ENCODE measurements around the gene DKK3.

Gene DKK3

DNA sequence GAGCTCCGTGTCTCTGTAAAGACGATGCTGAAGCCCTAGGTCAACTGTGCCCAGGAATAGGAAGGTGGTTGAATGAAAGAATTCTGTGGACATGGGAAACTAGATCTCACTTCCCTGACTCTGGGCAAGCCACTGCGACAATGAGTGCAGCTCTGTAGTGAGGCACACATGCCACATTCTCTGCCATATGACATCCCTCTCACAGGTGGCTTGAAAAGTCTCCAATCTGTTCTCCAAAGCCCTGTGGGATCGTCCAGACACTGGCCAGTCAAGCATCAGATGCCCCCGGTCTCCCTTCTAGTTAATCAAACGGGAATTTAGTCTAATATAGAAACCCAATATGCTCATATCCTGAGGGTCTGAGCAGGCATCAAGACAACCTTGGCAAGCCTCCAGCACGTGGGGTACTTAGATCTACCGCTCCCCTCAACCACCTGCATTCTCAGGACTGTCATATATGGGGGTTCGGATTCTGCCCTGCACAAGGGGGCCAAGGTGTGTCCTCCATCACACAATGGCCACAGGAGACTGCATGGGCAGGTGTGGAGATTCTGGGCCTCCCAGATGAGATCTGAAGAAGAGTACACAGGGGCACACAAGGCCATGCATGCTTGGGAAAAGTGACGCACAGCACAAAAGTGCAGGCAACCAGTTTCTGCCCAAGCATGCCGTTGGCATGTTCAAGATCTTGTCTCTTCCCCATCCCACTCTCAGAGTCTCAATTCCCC lies 11.9 kb downstream of the DKK3 start:
- no peak overlapping the region for H3K4me3 ChIP-seq (replicated peaks; ENCODE audit: low read depth, low read length)
- no peaks in the 10 kb centered on the region for H3K36me3 ChIP-seq (ENCODE audit: control insufficient read depth, insufficient read depth, low read length)
- no peaks in the 10 kb centered on the region; the same call in 1 of the 2 replicates for H3K27me3 ChIP-seq (replicated peaks; ENCODE audit: control insufficient read depth, insufficient read depth, low read length)
- DNase-seq (ENCODE audit: extremely low read depth, insufficient read length), result no peak
- TF ChIP-seq, protein P1, sequence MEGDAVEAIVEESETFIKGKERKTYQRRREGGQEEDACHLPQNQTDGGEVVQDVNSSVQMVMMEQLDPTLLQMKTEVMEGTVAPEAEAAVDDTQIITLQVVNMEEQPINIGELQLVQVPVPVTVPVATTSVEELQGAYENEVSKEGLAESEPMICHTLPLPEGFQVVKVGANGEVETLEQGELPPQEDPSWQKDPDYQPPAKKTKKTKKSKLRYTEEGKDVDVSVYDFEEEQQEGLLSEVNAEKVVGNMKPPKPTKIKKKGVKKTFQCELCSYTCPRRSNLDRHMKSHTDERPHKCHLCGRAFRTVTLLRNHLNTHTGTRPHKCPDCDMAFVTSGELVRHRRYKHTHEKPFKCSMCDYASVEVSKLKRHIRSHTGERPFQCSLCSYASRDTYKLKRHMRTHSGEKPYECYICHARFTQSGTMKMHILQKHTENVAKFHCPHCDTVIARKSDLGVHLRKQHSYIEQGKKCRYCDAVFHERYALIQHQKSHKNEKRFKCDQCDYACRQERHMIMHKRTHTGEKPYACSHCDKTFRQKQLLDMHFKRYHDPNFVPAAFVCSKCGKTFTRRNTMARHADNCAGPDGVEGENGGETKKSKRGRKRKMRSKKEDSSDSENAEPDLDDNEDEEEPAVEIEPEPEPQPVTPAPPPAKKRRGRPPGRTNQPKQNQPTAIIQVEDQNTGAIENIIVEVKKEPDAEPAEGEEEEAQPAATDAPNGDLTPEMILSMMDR (IDR thresholded peaks at IDR 0.05; ENCODE audit: insufficient read depth, low read length, poor library complexity, severe bottlenecking), result no peak

DNA sequence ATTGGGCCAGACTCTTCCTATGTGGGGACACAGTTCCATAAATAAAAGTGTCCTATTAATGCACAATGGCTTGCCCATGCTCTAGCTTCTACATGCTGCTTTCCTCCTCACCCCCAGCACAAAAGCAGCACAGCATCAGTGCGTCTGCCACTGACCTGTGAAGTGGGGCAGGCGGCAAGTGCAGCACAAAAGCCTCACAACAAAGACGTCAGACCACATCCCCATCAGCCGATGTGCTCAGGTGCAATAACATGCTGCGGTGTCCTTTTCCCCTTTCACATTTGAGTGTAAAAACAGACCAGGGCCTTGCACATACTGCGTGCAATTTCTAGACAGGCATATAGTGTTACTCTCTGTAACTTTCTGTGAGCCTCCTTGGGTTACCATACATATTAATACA lies 12.8 kb downstream of the DKK3 start:
- Histone ChIP-seq H3K27me3 (replicated peaks; ENCODE audit: control insufficient read depth, insufficient read depth, low read length) (no peaks in the 10 kb centered on the region; the same call in 1 of the 2 replicates), H3K4me3 (replicated peaks; ENCODE audit: low read depth, low read length) (no peak overlapping the region), H3K36me3 (ENCODE audit: control insufficient read depth, insufficient read depth, low read length) (no peaks in the 10 kb centered on the region)
- TF ChIP-seq, protein P1 (IDR thresholded peaks at IDR 0.05; ENCODE audit: insufficient read depth, low read length, poor library complexity, severe bottlenecking), result no peak
- DNase-seq (ENCODE audit: extremely low read depth, insufficient read length), result no peak

DNA sequence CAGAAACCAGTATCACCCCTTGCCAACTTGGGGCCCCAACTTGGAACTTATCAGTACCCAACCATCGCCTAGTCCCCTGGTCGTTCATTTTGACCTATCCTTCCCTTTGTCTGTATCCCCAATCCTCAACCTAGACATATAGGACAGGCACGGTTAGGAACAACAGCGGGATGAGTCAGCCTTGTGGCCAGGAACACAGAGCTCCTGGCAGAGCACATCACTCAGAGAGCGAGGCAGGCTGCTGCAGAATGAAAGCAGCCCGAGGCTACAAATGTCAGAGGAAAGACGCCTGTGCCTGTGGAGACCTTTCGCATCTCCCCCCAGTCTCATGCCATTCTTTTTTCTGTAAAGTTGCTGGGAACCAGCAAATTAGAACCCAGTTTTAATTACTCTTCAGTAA lies 14.6 kb downstream of the DKK3 start:
- no peaks in the 10 kb centered on the region for H3K36me3 ChIP-seq (ENCODE audit: control insufficient read depth, insufficient read depth, low read length)
- H3K27me3 ChIP-seq (replicated peaks; ENCODE audit: control insufficient read depth, insufficient read depth, low read length), result no peaks in the 10 kb centered on the region; the same call in 1 of the 2 replicates
- no peak overlapping the region for H3K4me3 ChIP-seq (replicated peaks; ENCODE audit: low read depth, low read length)
- DNase-seq (ENCODE audit: extremely low read depth, insufficient read length), result no peak
- TF ChIP-seq, protein P1 (IDR thresholded peaks at IDR 0.05; ENCODE audit: insufficient read depth, low read length, poor library complexity, severe bottlenecking), result no peak

DNA sequence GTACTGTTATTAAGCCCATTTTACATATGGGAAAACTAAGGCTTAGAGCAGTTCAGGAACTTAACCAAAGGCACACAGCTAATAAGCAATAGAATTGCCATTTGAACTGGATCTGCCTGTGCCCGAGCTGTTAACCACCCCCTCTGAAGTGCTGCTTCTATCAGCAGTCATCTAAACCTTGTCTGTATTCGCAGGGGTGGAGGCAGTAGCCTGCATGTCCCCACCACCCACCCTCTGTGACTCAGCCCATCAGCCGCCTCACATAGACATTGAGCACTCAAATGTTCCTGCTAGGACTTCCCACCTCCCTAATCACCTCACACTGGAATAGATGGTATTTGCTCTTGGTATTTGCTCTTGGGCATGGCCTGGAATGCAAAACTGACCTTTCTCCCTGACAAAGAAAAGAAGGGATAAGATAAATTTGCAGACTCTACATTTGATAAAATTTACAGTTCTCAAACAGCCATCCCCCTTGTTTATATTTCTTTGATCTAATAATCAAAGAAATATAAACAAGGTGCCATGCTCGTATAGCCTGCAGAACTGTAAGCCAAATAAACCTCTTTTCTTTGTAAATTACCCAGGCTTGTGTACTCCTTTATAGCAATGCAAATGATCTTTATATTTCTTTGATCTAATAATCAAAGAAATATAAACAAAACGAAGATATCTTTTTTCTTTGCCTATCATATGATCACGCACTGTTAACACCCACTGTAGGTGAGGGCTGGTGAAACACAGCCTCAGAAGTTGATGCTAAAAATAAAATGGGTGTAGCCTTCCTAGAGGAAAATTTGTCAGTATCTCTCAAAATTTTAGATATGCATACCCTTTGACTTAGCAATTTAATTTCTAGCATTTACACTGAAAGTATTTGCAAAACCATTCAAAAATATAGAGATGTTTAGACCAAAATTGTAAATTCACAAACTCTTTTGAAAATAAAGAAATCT lies 15.9 kb downstream of the DKK3 start:
- DNase-seq (ENCODE audit: extremely low read depth, insufficient read length), result no peak
- no peak overlapping the region for H3K4me3 ChIP-seq (replicated peaks; ENCODE audit: low read depth, low read length)
- no peaks in the 10 kb centered on the region; the same call in 1 of the 2 replicates for H3K27me3 ChIP-seq (replicated peaks; ENCODE audit: control insufficient read depth, insufficient read depth, low read length)
- TF ChIP-seq, protein P1 (IDR thresholded peaks at IDR 0.05; ENCODE audit: insufficient read depth, low read length, poor library complexity, severe bottlenecking), result no peak
- no peaks in the 10 kb centered on the region for H3K36me3 ChIP-seq (ENCODE audit: control insufficient read depth, insufficient read depth, low read length)

DNA sequence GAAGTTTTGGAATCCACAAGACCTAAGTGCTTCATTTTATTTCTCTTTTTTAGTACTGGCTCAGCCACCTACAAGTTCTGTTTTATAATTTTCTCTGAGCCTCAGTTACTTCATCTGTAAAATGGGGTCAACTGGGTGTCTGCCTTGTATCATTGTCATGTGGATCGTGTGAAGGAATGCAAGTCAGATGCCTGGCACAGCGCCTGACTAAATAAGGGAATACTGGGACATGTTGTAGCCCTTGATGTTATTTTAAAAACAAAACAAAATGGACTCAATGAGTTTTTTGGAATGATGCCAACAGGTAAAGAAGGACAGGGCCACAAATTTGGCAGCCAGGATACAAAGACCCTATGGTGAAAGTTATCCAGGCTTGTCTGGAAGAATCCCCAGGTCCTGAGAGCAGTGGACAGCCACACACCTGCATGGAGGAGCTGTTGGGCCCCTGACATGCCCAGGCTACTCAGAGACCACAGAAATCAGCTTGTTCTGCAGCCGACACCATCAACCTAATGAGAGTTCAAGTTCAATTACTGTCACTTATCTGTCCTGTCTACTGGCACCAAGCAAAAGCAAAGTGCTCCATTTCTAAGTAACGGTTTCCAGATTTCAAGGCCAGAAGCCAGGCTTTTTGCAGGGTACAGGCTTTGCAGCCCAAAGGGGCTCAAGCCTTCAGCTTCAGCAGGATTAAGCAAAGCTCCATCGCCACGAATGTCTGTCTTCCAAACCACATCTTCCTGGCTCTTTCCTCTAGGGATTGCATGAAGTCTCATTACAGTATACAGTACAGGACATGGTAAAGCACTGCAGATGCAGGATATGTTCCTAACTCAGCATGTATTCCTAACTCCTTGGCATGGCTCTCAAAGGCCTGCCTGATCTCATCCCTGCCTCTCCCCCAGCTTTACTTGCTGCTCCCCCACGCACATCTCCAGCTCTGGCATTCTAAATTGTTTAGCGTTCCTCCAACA lies 18.4 kb downstream of the DKK3 start:
- DNase-seq (ENCODE audit: extremely low read depth, insufficient read length), result no peak

More for the DNA sequence above, 18.4 kb downstream of the DKK3 start:
- Histone ChIP-seq H3K36me3 (ENCODE audit: control insufficient read depth, insufficient read depth, low read length) (no peaks in the 10 kb centered on the region), H3K4me3 (replicated peaks; ENCODE audit: low read depth, low read length) (no peak overlapping the region), H3K27me3 (replicated peaks; ENCODE audit: control insufficient read depth, insufficient read depth, low read length) (no peaks in the 10 kb centered on the region; the same call in 1 of the 2 replicates)
- TF ChIP-seq, protein P1 (IDR thresholded peaks at IDR 0.05; ENCODE audit: insufficient read depth, low read length, poor library complexity, severe bottlenecking), result no peak

Measured in GM06990 (cell line).